Vagina (tissue), 2 donors: ENCODE results near the gene ASNSD1.

Source experiments
- CTCF ChIP-seq, 3 experiments: fragments of 450-650 bp in 2 of 3; fragments of 200-600 bp in 1 of 3; sonication (generic) in 1 of 3; IDR thresholded peaks; one replicate each; pipeline ENCODE4 v1.5.1; 2017 to 2019; ENCODE audit warnings: antibody characterized with exemption in 3 of 3, mild to moderate bottlenecking in 2 of 3, moderate library complexity in 2 of 3
- POLR2A ChIP-seq, 2 donors: fragments of 450-650 bp; IDR thresholded peaks; one replicate each; pipeline ENCODE4 v1.6.1; 2017; ENCODE audit warnings: antibody characterized with exemption in 2 of 2, mild to moderate bottlenecking in 2 of 2, moderate library complexity in 2 of 2

GRCh38 chr2:189627789-189628188 is 33.5 kb upstream of the ASNSD1 start:
- TF ChIP-seq CTCF (IDR thresholded peaks at IDR 0.05) (no peak), POLR2A (IDR thresholded peaks at IDR 0.05) (no peak)
